ENCODE measurements around the gene NSD1.
"Not testable (repeated sequence)": the region's sequence is repeated elsewhere in the genome, so short reads cannot be mapped to it uniquely, and the experiment has no call there.

Gene NSD1

GRCh38 chr5:177232358-177232757 is 98.8 kb downstream of the NSD1 start:
- DNase-seq: no peak

- no peak for DNase-seq
These were observed 99.2 kb downstream of the NSD1 start for GRCh38 chr5:177232761-177233160.

- no peak for DNase-seq
These were observed 99.6 kb downstream of the NSD1 start for GRCh38 chr5:177233206-177233605.

- DNase-seq: no peak
These were observed 100.2 kb downstream of the NSD1 start for GRCh38 chr5:177233802-177234201.

GRCh38 chr5:177234841-177235240 is 101.3 kb downstream of the NSD1 start:
- DNase-seq: no peak

GRCh38 chr5:177241768-177242167 is 108.2 kb downstream of the NSD1 start:
- DNase-seq: no peak

GRCh38 chr5:177242304-177242703 is 108.7 kb downstream of the NSD1 start:
- no peak for DNase-seq

GRCh38 chr5:177249761-177250537 is 116.4 kb downstream of the NSD1 start:
- DNase-seq: no peak

GRCh38 chr5:177253252-177253651 is 119.7 kb downstream of the NSD1 start:
- DNase-seq: no peak

- no peak for DNase-seq
These were observed 122.7 kb downstream of the NSD1 start for GRCh38 chr5:177256296-177256695.

- DNase-seq: not testable (repeated sequence)
These were observed 125.1 kb downstream of the NSD1 start for GRCh38 chr5:177258711-177259110.

GRCh38 chr5:177260961-177261360 is 127.4 kb downstream of the NSD1 start:
- DNase-seq: no peak

- no peak for DNase-seq
These were observed 127.9 kb downstream of the NSD1 start for GRCh38 chr5:177261510-177261909.

- no peak for DNase-seq
These were observed 130.6 kb downstream of the NSD1 start for GRCh38 chr5:177264178-177264577.

- DNase-seq: no peak
These were observed 131.8 kb downstream of the NSD1 start for GRCh38 chr5:177265395-177265794.

- no peak for DNase-seq
These were observed 135.8 kb downstream of the NSD1 start for GRCh38 chr5:177269232-177269895.

GRCh38 chr5:177269976-177270375 is 136.4 kb downstream of the NSD1 start:
- no peak for DNase-seq

GRCh38 chr5:177270653-177271052 is 137.1 kb downstream of the NSD1 start:
- DNase-seq: no peak

GRCh38 chr5:177271113-177271512 is 137.5 kb downstream of the NSD1 start:
- DNase-seq: no peak

GRCh38 chr5:177275883-177276282 is 142.3 kb downstream of the NSD1 start:
- DNase-seq: no peak

GRCh38 chr5:177276886-177277285 is 143.3 kb downstream of the NSD1 start:
- no peak for DNase-seq

GRCh38 chr5:177288191-177288590 is 154.6 kb downstream of the NSD1 start:
- DNase-seq: no peak

- no peak for DNase-seq
These were observed 157.4 kb downstream of the NSD1 start for GRCh38 chr5:177290816-177291596.

GRCh38 chr5:177291735-177292134 is 158.2 kb downstream of the NSD1 start:
- DNase-seq: no peak

Data from stimulated activated CD4-positive, alpha-beta T cell treated with anti-CD3 and anti-CD28 coated beads, Interleukin-4, amount 100 ng/mL, for 24 hours (primary cell).